Measurements from ENCODE around the gene RHOBTB1. TPM values are rescaled to one million over a fixed set of nuclear protein-coding genes. Genes with fewer than 3 reads are reported as not detected.

RHOBTB1 gene
- total RNA-seq, 1 donor from 2014 or later: 13.5 TPM

GRCh38 chr10:60914690-60915141, 29.3 kb downstream of the RHOBTB1 start:
- no peak for TF ChIP-seq CTCF (IDR thresholded peaks at IDR 0.05)
- Histone ChIP-seq H3K9me3 (no peaks in the 10 kb centered on the region), H3K4me3 (no peak overlapping the region), H3K4me1 (peaks cover 16% of the 10 kb centered on the region), H3K27ac (no peak overlapping the region), H3K36me3 (no peaks in the 10 kb centered on the region), H3K27me3 (ENCODE audit: low read depth) (no peaks in the 10 kb centered on the region)
- intact Hi-C loops (cut with DNase I): no loop called here
- ATAC-seq (peak; percentile 25 to 37), DNase-seq (no peak)

- H3K36me3 ChIP-seq: no peaks in the 10 kb centered on the region
- peaks cover 20% of the 10 kb centered on the region for H3K4me1 ChIP-seq
- H3K4me3 ChIP-seq: no peak overlapping the region
- no peaks in the 10 kb centered on the region for H3K9me3 ChIP-seq
- H3K27ac ChIP-seq: no peak overlapping the region
- no peaks in the 10 kb centered on the region for H3K27me3 ChIP-seq (ENCODE audit: low read depth)
- intact Hi-C loops (cut with DNase I): no loop called here
- TF ChIP-seq CTCF (IDR thresholded peaks at IDR 0.05): no peak
- ATAC-seq (no peak), DNase-seq (no peak)
These were observed 30.3 kb downstream of the RHOBTB1 start for GRCh38 chr10:60913657-60914056.

- intact Hi-C loops (cut with DNase I): no loop called here
- peaks cover 20% of the 10 kb centered on the region for H3K4me1 ChIP-seq
- TF ChIP-seq CTCF (IDR thresholded peaks at IDR 0.05): no peak
These were observed 30.9 kb downstream of the RHOBTB1 start for GRCh38 chr10:60913071-60913470.

DNA sequence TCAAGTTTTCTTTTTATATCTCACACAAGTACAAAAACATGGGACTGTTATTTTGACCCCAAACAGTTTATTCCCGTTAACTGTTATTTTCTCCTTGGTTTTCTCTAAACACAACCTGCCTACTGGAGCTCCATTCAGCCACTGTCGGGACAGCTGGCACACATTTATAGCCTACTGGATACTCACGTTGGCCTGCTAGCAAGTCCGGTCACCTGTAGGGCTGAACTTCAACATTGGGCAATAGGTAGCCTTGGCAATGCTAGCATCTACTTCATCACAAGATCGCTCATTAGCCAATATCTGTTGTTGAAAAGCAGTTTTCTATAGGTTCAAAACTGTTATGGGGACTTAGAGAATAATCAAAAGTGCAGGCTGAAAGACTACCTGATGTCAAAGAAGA, 32.3 kb downstream of the RHOBTB1 start:
- peaks cover 20% of the 10 kb centered on the region for H3K4me1 ChIP-seq
- no peaks in the 10 kb centered on the region for H3K36me3 ChIP-seq
- intact Hi-C loops (cut with DNase I): no loop called here
- no peaks in the 10 kb centered on the region for H3K27me3 ChIP-seq (ENCODE audit: low read depth)
- DNase-seq (no peak), ATAC-seq (peak in 1 of 2 donors; percentile 26)
- no peak for TF ChIP-seq CTCF (IDR thresholded peaks at IDR 0.05)
- no peak overlapping the region for H3K27ac ChIP-seq
- no peak overlapping the region for H3K4me3 ChIP-seq
- H3K9me3 ChIP-seq: no peaks in the 10 kb centered on the region

More at GRCh38 chr10:60913071-60913470, 30.9 kb downstream of the RHOBTB1 start:
- H3K27ac ChIP-seq: no peak overlapping the region
- no peak overlapping the region for H3K4me3 ChIP-seq
- no peaks in the 10 kb centered on the region for H3K36me3 ChIP-seq
- H3K27me3 ChIP-seq (ENCODE audit: low read depth): no peaks in the 10 kb centered on the region
- H3K9me3 ChIP-seq: no peaks in the 10 kb centered on the region
- no peak for ATAC-seq
- DNase-seq: no peak

GRCh38 chr10:60911216-60911615, 32.8 kb downstream of the RHOBTB1 start:
- Histone ChIP-seq H3K4me1 (peaks cover 23% of the 10 kb centered on the region), H3K9me3 (no peaks in the 10 kb centered on the region), H3K27ac (no peak overlapping the region), H3K4me3 (no peak overlapping the region), H3K36me3 (no peaks in the 10 kb centered on the region), H3K27me3 (ENCODE audit: low read depth) (no peaks in the 10 kb centered on the region)
- TF ChIP-seq CTCF (IDR thresholded peaks at IDR 0.05): no peak
- DNase-seq (no peak), ATAC-seq (no peak)
- intact Hi-C loops (cut with DNase I): no loop called here

DNA sequence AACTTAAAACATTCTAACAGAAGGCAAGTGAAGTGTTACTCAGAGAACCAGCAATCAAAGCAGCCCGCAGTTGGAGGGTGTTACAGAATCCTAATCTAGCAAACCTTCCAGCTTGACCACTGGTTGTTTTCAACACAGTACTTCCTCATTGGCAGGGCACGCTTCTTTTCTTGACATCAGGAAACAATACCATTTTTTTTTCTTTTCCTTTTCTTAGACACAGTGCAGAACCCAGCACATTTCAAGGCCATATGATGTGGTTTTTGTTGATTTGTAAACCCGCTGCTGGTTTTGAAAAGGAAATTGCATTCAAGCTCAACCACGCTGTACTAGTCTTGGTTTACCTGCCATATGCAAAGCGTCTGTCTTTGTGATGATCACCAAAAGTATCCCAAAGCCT, 33.4 kb downstream of the RHOBTB1 start:
- Histone ChIP-seq H3K4me3 (no peak overlapping the region), H3K27ac (peak overlapping the region; percentile 10), H3K4me1 (peaks cover 30% of the 10 kb centered on the region), H3K36me3 (no peaks in the 10 kb centered on the region), H3K27me3 (ENCODE audit: low read depth) (no peaks in the 10 kb centered on the region), H3K9me3 (no peaks in the 10 kb centered on the region)
- ATAC-seq (peak; percentile 87 to 91), DNase-seq (peak; percentile 53)
- TF ChIP-seq CTCF (IDR thresholded peaks at IDR 0.05): no peak
- intact Hi-C loops (cut with DNase I): no loop called here
